HG03039 (cell line): Measurements from ENCODE around the gene TMEM9.

Experiments used
- ATAC-seq: cut with Tn5 transposase; IDR thresholded peaks from one replicate; pipeline ENCODE4 v1.9.1; 2021; ENCODE audit warnings: mild to moderate bottlenecking, moderate library complexity; ENCODE audit not compliant: unreplicated experiment

TMEM9 gene

GRCh38 chr1:201111156-201111555 lies 43.1 kb downstream of the TMEM9 start:
- no peak for ATAC-seq

DNA sequence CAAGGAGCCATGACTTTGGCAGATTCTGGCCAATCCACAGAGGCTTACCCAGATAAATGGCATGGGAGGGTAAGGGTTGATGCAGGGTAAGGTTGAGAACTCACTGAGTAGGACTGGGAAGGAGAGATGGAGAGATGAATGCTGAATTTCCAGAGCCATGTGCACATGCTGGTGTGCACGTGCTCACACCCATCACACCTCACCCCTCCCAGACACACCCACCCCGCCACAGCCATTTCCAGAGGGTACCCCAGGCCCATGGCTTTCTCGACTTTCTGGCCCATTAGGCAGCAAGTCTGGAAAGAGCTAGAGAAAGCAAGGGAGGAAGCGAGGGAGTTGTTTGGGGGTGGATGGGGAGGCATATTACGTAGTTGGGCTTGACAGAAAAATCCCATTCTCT lies 43.7 kb downstream of the TMEM9 start:
- no peak for ATAC-seq

DNA sequence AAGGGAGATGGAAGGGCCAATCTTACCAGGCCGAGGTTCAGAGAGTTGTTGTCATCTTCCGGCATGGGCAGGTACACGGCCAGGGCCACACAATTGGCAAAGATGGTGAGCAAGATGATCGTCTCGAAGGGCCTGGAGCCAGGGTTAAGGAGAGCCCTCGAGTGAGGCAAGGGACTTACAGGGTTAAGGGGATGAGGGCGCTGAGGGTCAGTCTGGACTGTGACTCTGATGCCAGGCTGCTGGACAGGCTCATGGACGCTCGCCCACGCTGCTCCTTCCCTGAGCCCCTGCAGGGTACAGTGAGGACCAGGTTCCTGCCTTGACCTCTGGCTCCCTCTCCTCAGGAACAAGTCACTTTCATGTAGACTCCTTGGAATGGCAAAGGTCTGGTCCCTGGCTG lies 44.1 kb downstream of the TMEM9 start:
- no peak for ATAC-seq

DNA sequence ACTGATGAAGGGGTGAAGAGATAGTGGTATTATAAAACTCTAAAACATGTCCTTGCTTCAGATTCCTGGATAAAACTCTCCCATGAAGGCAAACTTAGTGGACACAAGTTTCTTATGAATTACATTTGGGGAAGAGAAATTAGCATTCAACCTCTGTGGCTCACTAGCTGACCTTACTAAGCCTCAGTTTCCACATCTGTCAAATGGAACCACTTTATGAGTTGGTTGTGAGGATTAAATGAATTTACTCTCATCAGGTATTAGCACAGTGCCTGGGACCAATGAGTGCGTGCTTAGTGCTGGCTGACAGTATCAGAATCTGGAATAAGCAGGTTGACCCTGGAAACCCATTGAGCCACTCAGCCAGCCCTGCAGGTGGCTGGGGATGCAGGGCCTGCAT lies 44.6 kb downstream of the TMEM9 start:
- ATAC-seq: no peak

DNA sequence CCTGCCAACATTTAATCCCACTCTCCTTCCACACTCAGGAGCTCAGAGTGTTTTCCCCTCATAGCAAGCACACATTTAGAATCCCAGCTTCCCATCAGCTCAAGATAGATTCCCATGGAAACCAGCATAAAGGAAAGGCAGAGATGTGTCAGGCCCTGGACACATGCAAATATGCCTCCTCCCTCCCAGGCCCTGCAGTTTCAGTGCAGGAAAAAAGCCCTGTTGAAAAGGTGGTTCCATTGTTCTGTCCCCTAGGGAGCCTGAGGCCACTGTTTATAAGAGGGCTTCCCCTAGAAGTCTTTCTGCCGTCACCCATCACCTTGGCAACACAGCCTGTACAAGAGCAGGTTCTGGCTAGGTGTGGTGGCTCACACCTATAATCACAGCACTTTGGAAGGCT lies 45.7 kb downstream of the TMEM9 start:
- ATAC-seq: no peak

- ATAC-seq: no peak
Measured at GRCh38 chr1:201105688-201106087, 48.6 kb downstream of the TMEM9 start.

- ATAC-seq: no peak
Measured at GRCh38 chr1:201104141-201104540, 50.1 kb downstream of the TMEM9 start.

GRCh38 chr1:201103666-201104065 lies 50.6 kb downstream of the TMEM9 start:
- no peak for ATAC-seq

DNA sequence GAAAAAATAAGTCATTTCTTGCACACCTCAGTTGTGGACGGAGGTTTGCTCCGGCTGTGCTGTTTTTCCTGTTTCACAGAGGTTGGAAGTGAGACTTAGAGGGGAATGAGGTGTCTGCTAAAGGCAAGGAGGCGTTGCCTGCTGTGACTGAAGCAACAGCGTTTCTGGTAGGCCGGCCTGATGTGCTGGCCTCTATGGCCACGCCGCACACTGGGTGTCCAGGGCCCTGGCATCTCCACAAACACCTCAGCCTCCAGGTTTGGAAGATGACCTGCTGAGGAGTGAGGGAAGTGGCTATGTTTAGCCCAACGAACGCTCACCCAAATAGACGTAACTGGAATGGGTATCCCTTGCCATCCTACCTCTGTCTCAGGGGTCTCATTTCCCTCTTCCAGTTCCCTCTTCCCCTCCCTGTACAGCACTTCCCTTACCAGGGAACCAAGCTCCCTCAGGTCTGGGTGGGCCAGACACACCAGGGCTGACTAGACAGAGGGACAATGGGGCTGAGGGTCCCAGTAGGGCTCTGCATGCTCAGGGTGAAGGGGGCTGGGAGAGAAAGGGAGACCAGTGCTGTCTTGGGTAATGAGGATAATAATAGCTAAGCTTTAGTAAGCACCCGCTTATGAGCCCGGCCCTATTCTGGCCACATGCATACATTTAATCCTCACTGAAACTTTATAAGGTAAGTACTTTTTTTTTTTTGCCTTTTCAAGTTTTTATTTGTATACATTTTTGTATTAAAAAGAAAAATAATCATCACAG lies 53.9 kb downstream of the TMEM9 start:
- no peak for ATAC-seq

GRCh38 chr1:201098992-201099677 lies 55.1 kb downstream of the TMEM9 start:
- ATAC-seq: no peak

DNA sequence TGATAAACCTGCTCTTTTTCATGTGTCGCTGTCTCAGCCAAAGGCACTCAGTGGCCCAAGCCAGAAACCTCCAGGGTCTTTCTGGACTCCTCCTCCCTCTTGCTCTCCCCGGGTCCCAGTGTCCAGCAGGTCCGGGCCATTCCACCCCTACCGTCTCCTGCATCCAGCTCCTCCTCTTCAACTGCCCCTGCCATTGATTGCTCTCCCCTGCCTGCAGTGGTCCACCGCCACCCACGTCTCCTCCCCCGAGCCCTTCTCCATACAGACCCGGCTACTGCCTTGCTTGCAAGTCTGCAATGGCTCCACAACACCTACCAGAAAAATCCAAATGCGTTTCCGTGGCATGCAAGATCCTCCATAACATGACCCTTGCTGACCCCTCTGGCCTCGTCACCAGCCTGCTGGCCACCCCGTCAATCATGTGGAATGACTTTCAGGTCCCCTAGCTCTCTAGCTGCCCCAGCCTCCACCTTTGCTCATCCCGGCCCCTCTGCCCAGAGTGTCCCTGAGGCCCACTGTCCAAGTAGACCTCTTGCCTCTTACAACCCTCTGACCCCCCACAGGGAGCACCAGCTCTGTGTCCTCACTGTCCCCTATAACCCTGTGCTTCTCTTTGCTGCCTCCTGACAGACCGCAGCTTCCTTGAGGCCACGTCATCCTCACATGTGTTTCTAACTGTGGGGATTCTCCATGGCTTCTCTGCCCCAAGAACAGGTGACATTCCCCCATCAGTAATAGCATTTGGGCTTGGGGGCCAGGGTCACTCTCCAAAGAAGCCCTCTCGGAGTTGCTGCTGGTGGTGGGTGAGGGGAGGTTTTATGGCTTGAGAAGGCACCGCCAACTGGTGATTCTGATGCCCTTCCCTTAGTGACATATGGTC lies 57.1 kb downstream of the TMEM9 start:
- ATAC-seq: no peak

- ATAC-seq: no peak
Measured at GRCh38 chr1:201096041-201096461, 58.2 kb downstream of the TMEM9 start.

DNA sequence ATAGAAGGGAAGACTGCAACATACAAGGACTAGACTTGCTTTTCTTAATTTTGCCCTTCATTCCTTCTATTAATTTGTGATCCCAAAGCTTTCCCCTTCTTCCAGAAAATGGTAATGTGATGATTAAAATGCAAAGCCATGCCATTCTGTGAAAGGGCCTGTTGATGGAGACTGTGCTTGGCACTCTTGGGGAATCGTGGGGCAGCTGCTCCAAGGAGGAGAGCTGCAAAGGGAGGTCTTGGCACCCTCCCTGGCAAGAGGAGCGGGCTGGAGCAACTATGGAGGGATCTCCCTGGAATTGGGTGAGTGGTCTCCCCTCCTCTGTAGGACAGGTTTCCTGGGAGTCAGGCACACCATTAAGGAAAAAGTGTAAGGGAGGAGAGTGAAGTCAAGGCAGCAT lies 58.7 kb downstream of the TMEM9 start:
- ATAC-seq: no peak

DNA sequence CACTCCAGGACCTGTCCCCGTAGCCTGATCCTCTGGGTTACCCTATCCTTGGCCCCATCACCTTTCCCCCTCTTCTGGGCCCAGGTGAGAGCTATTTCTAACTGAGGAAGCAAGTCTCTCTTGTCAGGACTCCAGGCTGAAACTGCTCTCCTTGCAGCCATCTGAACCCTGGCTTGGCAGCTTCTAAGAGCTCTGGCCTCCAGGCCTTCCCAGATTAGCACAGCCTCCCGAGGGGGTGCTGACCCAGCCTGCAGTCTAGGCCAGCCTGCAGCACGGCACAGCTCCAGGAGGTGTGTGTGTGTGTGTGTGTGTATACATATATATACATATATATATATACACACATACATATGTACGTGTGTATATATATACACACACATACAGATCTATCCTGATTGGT lies 59.4 kb downstream of the TMEM9 start:
- ATAC-seq: no peak

DNA sequence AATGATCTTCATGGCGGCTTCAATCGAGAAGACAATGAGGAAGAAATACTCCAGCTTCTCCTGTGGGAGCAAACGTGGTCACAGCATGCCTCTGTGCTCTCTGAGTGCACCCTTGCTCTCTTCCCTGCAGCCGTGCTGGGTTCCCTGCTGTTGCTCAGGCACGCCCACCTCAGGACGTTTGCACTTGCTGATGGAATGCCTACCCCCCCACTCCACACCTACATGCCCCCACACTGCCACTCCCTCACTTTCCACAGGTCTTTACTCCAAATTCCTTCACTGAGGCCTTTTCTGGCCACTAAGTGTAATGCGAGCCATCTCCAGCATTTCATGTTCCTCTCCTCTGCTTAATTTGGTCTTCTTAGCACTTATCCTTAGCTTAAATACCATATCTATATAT lies 60.3 kb downstream of the TMEM9 start:
- ATAC-seq: no peak

DNA sequence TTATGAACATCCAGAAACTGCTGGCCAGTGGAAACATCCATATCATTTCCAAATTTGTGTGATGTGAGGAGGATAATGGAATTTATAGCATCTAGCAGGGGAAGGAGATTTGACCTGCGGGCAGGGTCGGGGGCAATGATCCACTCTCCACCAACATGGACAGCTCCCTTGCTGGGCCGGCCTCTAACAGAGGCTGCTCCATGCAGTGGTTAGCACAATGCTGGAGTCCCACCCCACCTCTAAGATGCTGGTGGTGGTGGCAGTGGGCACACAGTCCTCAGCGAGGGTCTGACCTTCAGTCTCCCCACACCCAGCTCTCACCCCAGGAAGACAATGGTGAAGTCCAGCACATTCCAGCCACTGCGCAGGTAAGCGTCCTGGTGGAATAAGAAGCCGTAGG lies 60.7 kb downstream of the TMEM9 start:
- ATAC-seq: no peak

- no peak for ATAC-seq
Measured at GRCh38 chr1:201092738-201093137, 61.5 kb downstream of the TMEM9 start.

- no peak for ATAC-seq
Measured at GRCh38 chr1:201091256-201091655, 63.0 kb downstream of the TMEM9 start.

DNA sequence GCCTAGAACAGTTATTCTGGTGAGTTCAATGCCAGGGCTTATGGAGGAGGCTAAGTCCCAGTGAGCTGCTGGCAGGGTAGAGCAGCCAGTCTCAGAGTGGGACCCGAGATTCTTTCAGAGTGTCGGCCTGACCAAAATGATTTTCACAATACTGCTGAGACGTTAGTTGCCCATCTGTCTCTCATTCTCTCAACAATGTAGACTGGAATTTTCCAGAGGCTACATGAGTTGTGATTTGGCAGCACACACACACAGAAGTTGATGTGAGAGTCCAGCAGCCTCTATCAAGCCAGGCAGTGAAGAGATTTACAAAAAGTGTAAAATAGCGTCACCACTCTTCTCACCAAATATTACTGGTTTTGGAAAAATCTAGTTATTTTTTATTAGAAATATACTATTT lies 63.7 kb downstream of the TMEM9 start:
- no peak for ATAC-seq

DNA sequence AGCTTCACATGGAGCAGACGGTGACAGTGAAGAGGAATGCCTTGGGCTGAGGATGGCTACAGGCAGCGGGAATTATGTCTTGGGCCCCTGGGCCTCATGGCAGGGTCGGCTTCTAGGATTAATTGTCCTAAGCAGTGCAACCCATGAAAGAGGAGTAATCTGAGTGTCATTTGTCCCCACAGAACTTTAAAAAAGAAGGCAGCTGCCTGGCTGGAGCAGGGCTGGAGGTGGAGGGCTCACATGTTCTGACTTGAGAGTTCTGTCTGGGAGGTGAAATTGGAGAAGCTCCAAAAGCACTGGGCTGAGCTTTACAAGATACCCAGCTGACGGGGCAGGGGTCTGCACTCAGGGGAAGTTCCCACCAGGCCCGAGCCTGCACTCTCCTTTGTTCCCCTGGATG lies 64.7 kb downstream of the TMEM9 start:
- no peak for ATAC-seq

DNA sequence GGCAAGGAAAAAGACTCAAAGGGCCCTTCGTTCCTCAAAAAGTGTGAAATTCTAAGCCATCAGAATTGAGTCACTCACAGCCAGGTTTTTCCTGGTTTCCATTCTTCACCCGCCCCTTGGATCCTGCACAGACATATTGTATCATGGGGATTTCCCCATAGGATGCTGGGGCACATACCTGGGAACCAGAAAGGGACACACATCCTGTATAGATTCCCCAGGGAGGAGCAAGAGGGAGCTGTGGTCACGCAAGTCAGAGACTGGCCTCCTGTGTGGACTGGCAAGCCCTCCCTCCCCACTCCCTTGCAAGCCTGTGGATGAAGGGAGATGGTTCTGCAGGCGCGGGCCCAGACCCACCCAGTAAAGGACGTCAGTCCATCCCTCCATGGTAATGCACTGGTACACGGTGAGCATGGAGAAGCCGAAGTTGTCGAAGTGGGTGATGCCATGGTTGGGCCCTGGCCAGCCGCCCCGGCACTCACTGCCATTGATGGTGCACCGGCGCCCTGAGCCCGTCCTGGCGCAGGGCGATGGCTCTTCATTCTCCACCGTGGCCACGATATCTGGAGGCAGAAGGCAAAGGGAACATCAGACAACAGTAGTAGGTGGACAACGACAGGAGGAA lies 65.3 kb downstream of the TMEM9 start:
- no peak for ATAC-seq
